T follicular helper cell (primary cell): ENCODE results near the gene TMEM128.
"Not testable (repeated sequence)": the region's sequence is repeated elsewhere in the genome, so short reads cannot be mapped to it uniquely, and the experiment has no call there.

Source experiments
- DNase-seq: peaks from one replicate; pipeline ENCODE4 v3.0.0-alpha.2; 2020; ENCODE audit warnings: low read depth

Gene TMEM128

GRCh38 chr4:4256799-4257198 is 8.8 kb upstream of the TMEM128 start:
- no peak for DNase-seq

GRCh38 chr4:4254666-4255065 is 6.6 kb upstream of the TMEM128 start:
- no peak for DNase-seq

GRCh38 chr4:4254199-4254598 is 6.2 kb upstream of the TMEM128 start:
- DNase-seq = no peak

- DNase-seq = no peak
These were observed 1.8 kb upstream of the TMEM128 start for GRCh38 chr4:4249866-4250265.

GRCh38 chr4:4249342-4249741 is 1.3 kb upstream of the TMEM128 start:
- DNase-seq = not testable (repeated sequence)

- no peak for DNase-seq
These were observed 821 bp upstream of the TMEM128 start for GRCh38 chr4:4248885-4249203.

- DNase-seq = no peak
These were observed 361 bp downstream of the TMEM128 start for GRCh38 chr4:4247696-4248028.

- no peak for DNase-seq
These were observed 2.9 kb downstream of the TMEM128 start for GRCh38 chr4:4245172-4245571.

GRCh38 chr4:4239551-4239950 is 8.5 kb downstream of the TMEM128 start:
- not testable (repeated sequence) for DNase-seq

- DNase-seq = no peak
These were observed 14.4 kb downstream of the TMEM128 start for GRCh38 chr4:4233610-4234009.

GRCh38 chr4:4228356-4228668 is 19.7 kb downstream of the TMEM128 start:
- DNase-seq = no peak

GRCh38 chr4:4227510-4228355 is 20.3 kb downstream of the TMEM128 start:
- no peak for DNase-seq

GRCh38 chr4:4226606-4227438 is 21.2 kb downstream of the TMEM128 start, which contains the start of gene OTOP1:
TSS of gene OTOP1 (minus strand) at chr4:4226929. CDS start at chr4:4226864, 65 bp downstream.
- no peak for DNase-seq

- no peak for DNase-seq
These were observed 22.0 kb downstream of the TMEM128 start for GRCh38 chr4:4225915-4226605.

GRCh38 chr4:4217113-4217512 is 30.9 kb downstream of the TMEM128 start:
- DNase-seq = no peak

GRCh38 chr4:4216648-4217047 is 31.4 kb downstream of the TMEM128 start:
- DNase-seq = no peak

GRCh38 chr4:4213674-4214073 is 34.3 kb downstream of the TMEM128 start:
- not testable (repeated sequence) for DNase-seq

- no peak for DNase-seq
These were observed 41.8 kb downstream of the TMEM128 start for GRCh38 chr4:4206204-4206603.

GRCh38 chr4:4204401-4204745 is 43.6 kb downstream of the TMEM128 start:
- DNase-seq = no peak

GRCh38 chr4:4203688-4204400 is 44.2 kb downstream of the TMEM128 start:
- DNase-seq = no peak

- DNase-seq = no peak
These were observed 45.5 kb downstream of the TMEM128 start for GRCh38 chr4:4202510-4202909.

- no peak for DNase-seq
These were observed 47.4 kb downstream of the TMEM128 start for GRCh38 chr4:4200624-4201023.
